Measurements from ENCODE around the gene TRIM75.

The TRIM75 gene

DNA sequence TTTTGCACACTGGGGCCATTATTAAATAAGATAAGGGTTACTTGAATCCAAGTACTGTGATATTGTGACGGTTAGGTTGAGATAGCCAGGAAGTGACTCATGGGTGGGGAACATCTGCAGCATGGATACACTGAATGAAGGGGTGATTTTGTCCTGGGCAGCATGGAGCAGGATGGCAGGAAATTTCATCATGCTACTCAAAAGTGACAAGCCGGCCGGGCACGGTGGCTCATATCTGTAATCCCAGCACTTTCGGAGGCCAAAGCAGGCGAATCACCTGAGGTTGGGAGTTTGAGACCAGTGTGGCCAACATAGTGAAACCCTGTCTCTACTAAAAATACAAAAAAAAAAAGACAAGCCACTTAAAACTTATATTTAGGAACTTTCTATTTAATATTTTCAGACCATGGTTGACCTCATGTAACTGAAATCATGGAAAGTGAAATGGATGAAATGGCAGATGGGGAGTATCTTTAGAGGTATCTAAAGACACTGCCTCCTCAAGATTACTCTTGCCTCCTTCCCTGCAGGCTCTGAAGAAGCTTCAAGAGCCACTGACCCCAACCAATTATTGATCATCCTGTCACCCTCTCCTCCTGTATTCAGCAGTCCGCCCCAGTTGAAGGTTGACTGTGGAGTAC is 25.8 kb upstream of the TRIM75 start:
- no peaks in the 10 kb centered on the region for H3K36me3 ChIP-seq (replicated peaks)
- peak; percentile 5 for DNase-seq
- H3K4me3 ChIP-seq (ENCODE audit: low read depth, low read length), result no peak overlapping the region
- TF ChIP-seq, protein P1, sequence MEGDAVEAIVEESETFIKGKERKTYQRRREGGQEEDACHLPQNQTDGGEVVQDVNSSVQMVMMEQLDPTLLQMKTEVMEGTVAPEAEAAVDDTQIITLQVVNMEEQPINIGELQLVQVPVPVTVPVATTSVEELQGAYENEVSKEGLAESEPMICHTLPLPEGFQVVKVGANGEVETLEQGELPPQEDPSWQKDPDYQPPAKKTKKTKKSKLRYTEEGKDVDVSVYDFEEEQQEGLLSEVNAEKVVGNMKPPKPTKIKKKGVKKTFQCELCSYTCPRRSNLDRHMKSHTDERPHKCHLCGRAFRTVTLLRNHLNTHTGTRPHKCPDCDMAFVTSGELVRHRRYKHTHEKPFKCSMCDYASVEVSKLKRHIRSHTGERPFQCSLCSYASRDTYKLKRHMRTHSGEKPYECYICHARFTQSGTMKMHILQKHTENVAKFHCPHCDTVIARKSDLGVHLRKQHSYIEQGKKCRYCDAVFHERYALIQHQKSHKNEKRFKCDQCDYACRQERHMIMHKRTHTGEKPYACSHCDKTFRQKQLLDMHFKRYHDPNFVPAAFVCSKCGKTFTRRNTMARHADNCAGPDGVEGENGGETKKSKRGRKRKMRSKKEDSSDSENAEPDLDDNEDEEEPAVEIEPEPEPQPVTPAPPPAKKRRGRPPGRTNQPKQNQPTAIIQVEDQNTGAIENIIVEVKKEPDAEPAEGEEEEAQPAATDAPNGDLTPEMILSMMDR (IDR thresholded peaks at IDR 0.05; ENCODE audit: low read depth, low read length, missing control alignments), result no peak
- in situ Hi-C loops (cut with HindIII; ENCODE audit: low pct_ligation_motif_present, low sequenced_read_pairs), result no loop called here
- H3K27me3 ChIP-seq (replicated peaks), result no peaks in the 10 kb centered on the region
- H3K27ac ChIP-seq, result no peak overlapping the region

DNA sequence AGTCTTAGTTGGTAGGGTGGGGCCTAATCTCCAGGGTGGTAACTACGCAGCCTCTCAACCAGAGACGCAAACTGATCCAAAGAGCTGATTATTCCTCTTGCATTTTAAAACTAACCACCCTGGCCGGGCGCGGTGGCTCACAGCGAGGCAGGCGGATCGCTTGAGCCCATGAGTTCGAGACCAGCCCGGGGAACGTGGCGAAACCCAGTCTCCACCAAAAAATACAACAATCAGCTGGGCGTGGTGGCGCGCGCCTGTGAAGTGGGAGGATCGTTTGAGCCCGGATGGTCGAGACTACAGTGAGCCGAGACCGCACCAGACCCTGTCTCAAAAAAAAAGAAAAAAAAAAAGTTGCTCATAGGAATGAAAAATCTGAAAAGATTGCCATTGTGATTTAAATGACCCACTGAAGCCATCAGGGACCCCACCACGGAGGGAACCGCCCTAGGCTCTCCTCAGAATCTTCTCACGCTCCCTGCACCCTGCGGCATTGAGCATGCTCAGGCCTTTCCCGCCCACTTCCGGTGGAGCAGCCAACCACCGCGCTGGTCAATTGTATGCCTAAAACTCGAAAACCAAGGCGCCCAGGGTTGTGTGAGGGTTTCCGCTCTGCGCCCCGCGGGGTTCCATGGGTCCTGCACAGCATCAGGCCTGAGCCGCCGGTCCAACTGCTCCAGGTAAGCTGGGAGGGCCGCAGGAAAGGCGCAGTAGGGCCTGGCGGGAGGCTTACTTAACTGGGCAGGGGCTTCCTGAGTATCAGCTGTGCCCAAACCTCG is 22.0 kb upstream of the TRIM75 start, which contains the start of gene TRIM60:
TRIM60 (plus strand) TSS at position 564 of the 776 bp plus-strand sequence. CDS start 8,074 bp downstream, outside the sequence.
- Histone ChIP-seq H3K27me3 (replicated peaks) (no peaks in the 10 kb centered on the region), H3K27ac (no peak within 1 kb of the TSS), H3K36me3 (replicated peaks) (no peaks in the 10 kb centered on the region), H3K4me3 (ENCODE audit: low read depth, low read length) (no peak within 1 kb of the TSS)
- DNase-seq, result no peak
- in situ Hi-C loops (cut with HindIII; ENCODE audit: low pct_ligation_motif_present, low sequenced_read_pairs), result no loop called here
- TF ChIP-seq, protein P1 (IDR thresholded peaks at IDR 0.05; ENCODE audit: low read depth, low read length, missing control alignments), result no peak

DNA sequence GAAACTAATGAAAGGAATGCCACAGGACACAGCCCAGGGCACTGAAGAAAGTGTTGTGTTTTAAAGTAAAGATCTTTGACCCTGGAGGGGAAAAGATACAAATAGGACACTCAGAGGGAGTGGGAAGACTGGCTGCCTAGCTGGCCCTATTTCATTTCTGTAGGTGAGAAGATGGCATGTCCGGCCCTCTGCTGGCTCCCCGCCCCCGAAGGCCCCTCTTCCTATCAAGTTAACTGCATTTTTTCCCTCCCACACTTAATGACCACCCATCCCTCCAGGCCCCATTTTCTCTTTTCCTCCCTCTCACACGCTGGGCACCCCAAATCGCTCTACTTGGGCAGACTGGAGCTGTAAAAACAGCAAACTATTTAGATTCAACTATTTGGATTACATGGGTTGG is 5.5 kb upstream of the TRIM75 start:
- Histone ChIP-seq H3K27ac (no peak overlapping the region), H3K27me3 (replicated peaks) (no peaks in the 10 kb centered on the region), H3K4me3 (ENCODE audit: low read depth, low read length) (no peak overlapping the region), H3K36me3 (replicated peaks) (no peaks in the 10 kb centered on the region)
- in situ Hi-C loops (cut with HindIII; ENCODE audit: low pct_ligation_motif_present, low sequenced_read_pairs), result no loop called here
- TF ChIP-seq, protein P1 (IDR thresholded peaks at IDR 0.05; ENCODE audit: low read depth, low read length, missing control alignments), result no peak
- no peak for DNase-seq

DNA sequence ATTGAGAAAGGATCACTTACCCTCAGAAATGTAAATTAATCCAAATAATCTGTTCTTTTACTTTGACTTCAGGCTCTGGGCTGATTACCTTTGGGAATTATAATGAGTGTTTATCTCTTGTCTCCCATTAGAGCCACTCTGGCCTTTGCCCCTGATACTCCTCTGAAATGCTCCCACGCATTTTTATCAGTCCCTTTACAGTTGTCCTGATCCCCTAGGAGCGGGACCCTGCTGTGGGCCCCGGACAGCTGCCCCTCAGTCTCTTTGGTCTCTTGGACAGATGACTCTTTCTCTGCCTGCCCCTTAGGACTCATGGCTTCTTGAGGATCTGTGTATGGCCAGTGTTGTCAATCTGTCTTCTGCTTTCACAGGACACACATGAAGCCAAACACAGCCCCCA is 1.0 kb upstream of the TRIM75 start:
- Histone ChIP-seq H3K27ac (no peak overlapping the region), H3K36me3 (replicated peaks) (no peaks in the 10 kb centered on the region), H3K4me3 (ENCODE audit: low read depth, low read length) (no peak overlapping the region), H3K27me3 (replicated peaks) (no peaks in the 10 kb centered on the region)
- in situ Hi-C loops (cut with HindIII; ENCODE audit: low pct_ligation_motif_present, low sequenced_read_pairs), result no loop called here
- DNase-seq, result no peak
- TF ChIP-seq, protein P1 (IDR thresholded peaks at IDR 0.05; ENCODE audit: low read depth, low read length, missing control alignments), result no peak

DNA sequence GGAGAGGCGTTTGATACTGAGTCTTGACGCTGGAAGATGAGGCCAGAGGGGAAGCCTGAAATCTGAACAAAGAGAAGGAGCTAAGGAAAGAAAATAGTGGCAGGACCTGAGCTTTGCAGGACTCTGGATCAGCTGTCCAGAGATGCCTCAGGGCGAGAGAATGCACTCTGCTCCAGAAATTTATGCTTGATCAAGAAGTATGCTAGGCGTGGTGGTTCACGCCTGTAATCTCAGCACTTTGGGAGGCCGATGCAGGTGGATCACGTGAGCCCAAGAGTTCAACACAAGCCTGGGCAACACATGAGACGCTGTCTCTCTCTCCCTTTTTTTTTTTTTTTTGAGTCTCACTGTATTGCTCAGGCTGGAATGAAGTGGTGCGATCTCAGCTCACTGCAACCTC is 1.9 kb downstream of the TRIM75 start:
- no peaks in the 10 kb centered on the region for H3K36me3 ChIP-seq (replicated peaks)
- H3K4me3 ChIP-seq (ENCODE audit: low read depth, low read length), result no peak overlapping the region
- no peak overlapping the region for H3K27ac ChIP-seq
- TF ChIP-seq, protein P1 (IDR thresholded peaks at IDR 0.05; ENCODE audit: low read depth, low read length, missing control alignments), result no peak
- in situ Hi-C loops (cut with HindIII; ENCODE audit: low pct_ligation_motif_present, low sequenced_read_pairs), result no loop called here
- no peaks in the 10 kb centered on the region for H3K27me3 ChIP-seq (replicated peaks)
- DNase-seq, result no peak

Measured in brain microvascular endothelial cell (primary cell).